Measurements from ENCODE around the gene GFPT2. TPM values are rescaled to one million over a fixed set of nuclear protein-coding genes. Genes with fewer than 3 reads are reported as not detected.

GFPT2 gene
- total RNA-seq, 6 experiments from 2014 or later = 0.32 to 0.93 (median 0.61) TPM

- WGBS (ENCODE audit: insufficient coverage, low coverage, low lambda C conversion rate, missing lambda C conversion rate) = 31% methylated on average over 6 of the region's 14 CpGs
- Histone ChIP-seq H3K27ac (no peak overlapping the region), H3K4me3 (no peak overlapping the region), H3K36me3 (no peaks in the 10 kb centered on the region), H3K9me3 (no peaks in the 10 kb centered on the region), H3K4me1 (no peaks in the 10 kb centered on the region), H3K27me3 (no peaks in the 10 kb centered on the region)
- DNase-seq (peak in 1 of 3 donors; percentile 25), ATAC-seq (no peak)
- intact Hi-C loops (cut with DNase I) = no loop called here
- TF ChIP-seq CTCF (IDR thresholded peaks at IDR 0.05) = no peak
- no peak for TF ChIP-seq POLR2A (IDR thresholded peaks at IDR 0.05)
These were observed 9.1 kb downstream of the GFPT2 start for GRCh38 chr5:180343831-180344695.

- Histone ChIP-seq H3K9me3 (no peaks in the 10 kb centered on the region), H3K4me3 (no peak overlapping the region), H3K27me3 (no peaks in the 10 kb centered on the region), H3K4me1 (no peaks in the 10 kb centered on the region), H3K36me3 (no peaks in the 10 kb centered on the region), H3K27ac (no peak overlapping the region)
- ATAC-seq (no peak), DNase-seq (no peak)
- WGBS (ENCODE audit: insufficient coverage, low coverage, low lambda C conversion rate, missing lambda C conversion rate) = 21% methylated on average over 7 of the region's 19 CpGs
- TF ChIP-seq POLR2A (IDR thresholded peaks at IDR 0.05) = no peak
- no peak for TF ChIP-seq CTCF (IDR thresholded peaks at IDR 0.05)
- intact Hi-C loops (cut with DNase I) = no loop called here
These were observed 9.9 kb downstream of the GFPT2 start for GRCh38 chr5:180343110-180343830.

- H3K36me3 ChIP-seq = no peaks in the 10 kb centered on the region
- H3K9me3 ChIP-seq = no peaks in the 10 kb centered on the region
- intact Hi-C loops (cut with DNase I) = no loop called here
- no peaks in the 10 kb centered on the region for H3K4me1 ChIP-seq
- DNase-seq (no peak), ATAC-seq (no peak)
- 78% methylated on average over 8 of the region's 8 CpGs for WGBS (ENCODE audit: insufficient coverage, low coverage, low lambda C conversion rate, missing lambda C conversion rate)
- no peak overlapping the region for H3K27ac ChIP-seq
- no peaks in the 10 kb centered on the region for H3K27me3 ChIP-seq
- no peak overlapping the region for H3K4me3 ChIP-seq
- TF ChIP-seq POLR2A (IDR thresholded peaks at IDR 0.05) (no peak), CTCF (IDR thresholded peaks at IDR 0.05) (no peak)
These were observed 11.5 kb downstream of the GFPT2 start for GRCh38 chr5:180341595-180341994.

- Histone ChIP-seq H3K27ac (no peak overlapping the region), H3K4me1 (no peaks in the 10 kb centered on the region), H3K27me3 (no peaks in the 10 kb centered on the region), H3K4me3 (no peak overlapping the region), H3K36me3 (no peaks in the 10 kb centered on the region), H3K9me3 (no peaks in the 10 kb centered on the region)
- no peak for DNase-seq
- 52% methylated on average over 3 of the region's 9 CpGs for WGBS (ENCODE audit: insufficient coverage, low coverage, low lambda C conversion rate, missing lambda C conversion rate)
- no peak for TF ChIP-seq POLR2A (IDR thresholded peaks at IDR 0.05)
- TF ChIP-seq CTCF (IDR thresholded peaks at IDR 0.05) = no peak
- intact Hi-C loops (cut with DNase I) = no loop called here
- no peak for ATAC-seq
These were observed 12.3 kb downstream of the GFPT2 start for GRCh38 chr5:180340856-180341255.
